ENCODE data around the gene AMT.
"Not testable (repeated sequence)": the region's sequence is repeated elsewhere in the genome, so short reads cannot be mapped to it uniquely, and the experiment has no call there.

The AMT gene

DNA sequence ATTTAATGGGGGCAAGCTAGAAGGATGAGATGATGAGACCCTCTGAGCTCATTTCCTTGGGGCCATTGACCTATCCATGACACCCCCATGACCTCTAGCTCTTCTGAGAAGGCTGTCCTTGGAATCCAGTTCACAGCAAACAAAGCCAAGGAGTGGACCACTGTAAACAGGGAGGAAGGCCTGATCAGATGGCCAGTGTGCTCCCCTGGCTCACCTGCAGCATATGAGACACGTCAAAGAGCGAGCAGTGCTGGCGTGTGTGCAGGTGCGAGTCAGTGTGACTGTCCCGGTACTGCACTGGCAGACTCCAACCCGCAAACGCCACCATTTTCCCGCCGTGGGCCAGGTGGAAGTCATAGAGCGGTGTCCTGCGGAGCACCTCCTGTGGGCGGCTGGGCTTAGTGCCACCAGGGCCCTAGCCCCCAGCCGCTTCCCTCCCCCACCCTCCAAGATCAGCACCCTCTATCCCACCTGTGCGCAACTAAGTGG, 339 bp downstream of the AMT start:
- DNase-seq (ENCODE audit: low spot score): no peak

DNA sequence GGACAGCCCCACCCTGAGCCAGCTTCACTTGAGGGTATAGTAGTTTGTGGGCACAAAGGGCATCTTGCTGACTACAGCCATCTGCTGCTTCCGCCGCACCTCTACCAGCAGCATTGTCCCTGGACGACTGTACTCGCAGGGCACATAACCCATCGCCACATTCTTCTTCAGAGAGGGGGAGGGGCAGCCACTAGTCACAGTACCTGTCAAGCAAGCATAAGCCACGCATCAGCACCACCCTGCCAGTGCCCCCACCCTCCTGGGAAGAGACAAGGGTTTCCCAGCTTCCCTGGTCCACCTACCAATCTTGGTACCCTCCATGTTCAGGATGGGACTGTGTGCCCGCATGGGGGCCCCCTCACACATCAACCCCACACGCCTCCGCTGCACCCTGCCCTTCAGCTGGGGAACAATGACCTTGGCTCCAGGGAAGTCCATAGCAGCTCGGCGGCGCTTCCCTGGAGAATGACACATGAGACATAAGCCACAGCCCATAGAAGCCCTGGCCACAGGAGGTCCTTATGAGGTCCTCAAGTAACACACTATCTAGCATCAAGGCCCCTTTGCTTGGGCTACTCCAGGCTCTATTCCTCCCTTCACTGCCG, 4.7 kb downstream of the AMT start:
- no peak for DNase-seq (ENCODE audit: low spot score)

DNA sequence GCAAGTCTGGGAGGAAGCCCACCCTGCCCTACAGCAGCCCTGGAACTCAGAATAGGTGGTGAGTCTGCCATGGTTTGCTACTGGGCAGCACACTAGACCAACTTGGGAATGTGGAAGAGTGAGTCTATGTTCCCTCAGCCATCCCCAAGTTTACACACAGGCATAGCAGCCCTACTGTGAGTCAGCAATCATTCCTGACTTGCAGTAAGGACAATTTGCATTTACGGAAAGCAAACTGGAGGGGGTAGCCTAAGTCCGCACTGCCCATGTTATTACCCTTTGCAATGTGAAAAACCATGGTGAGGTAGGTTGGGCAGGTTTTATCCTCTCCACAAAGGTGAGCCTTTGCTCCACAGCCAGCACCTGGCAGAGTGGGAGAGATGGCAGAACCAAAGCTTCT, 5.4 kb downstream of the AMT start:
- no peak for DNase-seq (ENCODE audit: low spot score)

DNA sequence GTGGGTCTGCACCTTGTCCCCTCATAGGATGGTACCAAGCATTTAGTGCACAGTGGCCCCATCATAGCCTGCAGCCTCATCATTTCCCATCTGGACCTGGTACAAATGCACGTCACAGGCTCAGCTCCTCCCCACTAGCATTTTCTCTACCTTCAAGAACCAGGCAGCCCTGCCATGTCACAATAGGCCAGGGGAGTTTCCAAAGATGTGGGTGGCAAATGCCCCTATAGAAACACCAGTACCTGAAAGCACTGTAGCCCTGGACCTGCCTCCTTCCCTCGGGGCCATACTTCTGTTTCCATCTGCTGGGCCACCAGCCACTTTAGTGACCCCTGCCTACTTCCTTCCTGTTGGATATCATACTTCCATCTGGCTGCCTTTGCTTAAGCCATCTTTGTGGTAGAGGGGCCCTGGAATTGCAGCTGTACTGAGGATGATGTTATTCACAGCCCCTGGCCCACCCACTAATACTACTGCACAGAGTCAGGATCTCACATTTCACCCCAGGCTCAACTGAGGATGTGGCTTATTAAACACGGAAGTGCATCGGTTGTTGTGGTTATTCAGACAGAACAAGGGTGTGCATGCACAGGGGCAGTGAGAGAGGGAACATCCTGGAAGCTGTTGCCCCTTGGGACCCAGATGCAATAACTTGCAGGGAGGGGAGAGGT, 6.2 kb downstream of the AMT start:
- peak; percentile 69 for DNase-seq (ENCODE audit: low spot score)

DNA sequence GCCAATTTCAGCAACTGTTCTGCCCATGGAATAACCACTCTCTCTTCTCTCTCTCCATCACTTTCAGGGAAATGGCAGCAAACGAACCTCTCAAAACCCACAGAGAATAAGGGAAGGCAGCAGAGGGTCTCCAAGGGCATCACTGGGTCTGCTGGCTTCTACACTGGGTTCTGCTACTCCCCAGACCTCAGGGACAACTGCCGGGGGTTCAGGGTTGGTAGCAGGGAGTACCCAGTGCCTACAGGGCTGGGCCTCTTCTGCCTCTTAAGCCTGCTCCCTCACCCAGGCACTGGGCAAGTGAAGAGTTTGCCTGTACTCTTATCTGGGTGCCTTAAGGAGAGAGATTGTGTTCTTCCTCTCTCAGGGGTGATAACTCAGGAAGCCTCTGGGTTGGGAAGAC, 7.5 kb downstream of the AMT start:
- no peak for DNase-seq (ENCODE audit: low spot score)

DNA sequence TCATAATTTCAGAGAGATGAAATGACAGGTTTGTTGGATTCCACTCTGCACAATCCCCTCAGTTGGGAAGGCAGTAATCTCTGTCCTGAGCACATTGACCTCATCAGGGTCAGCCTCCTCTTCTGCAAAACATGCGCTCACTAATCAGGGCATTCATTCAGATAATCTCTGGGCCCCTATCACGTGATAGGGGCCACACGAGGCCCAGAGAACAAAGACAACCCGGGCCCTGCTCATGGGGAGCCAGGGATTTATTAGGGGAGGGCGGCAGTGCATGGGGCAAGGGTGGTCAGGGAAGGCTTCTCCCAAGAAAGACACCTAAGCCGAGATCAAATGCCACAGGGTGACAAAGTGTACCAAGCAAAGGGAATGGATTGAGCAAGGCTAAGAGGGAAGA, 8.9 kb downstream of the AMT start:
- no peak for DNase-seq (ENCODE audit: low spot score)

DNA sequence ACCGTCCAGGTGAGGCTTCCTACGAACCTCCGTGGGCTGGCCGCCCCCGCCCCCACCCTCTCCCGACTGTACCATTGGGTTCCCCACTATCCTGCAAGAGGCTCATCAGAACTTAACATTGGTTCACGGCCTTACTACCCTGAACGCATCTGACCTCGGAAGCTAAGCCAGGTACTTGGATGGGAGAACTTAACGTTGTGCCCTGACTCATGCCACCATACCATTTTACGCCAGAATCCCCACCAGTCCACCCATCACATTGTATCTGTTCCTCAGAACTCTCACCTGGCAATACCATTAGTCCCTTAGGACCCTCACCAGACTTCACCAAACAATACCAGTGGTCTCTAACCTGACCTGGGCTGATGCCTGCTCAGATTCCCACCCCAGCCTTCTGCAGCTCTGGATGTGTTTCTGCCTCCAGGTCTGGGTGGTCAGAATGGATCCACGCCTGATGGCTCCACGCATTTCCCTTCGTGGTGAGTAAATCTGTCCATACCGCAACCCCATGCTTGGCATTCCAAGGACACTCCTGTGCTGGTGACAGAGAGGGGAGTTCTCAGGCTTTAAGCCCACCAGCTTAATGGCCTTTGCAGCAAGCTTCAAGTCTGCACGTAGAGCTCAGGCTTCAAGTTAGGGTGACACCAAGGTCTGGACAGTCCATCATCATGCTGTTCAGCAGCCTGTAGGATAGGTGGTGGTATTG, 9.5 kb downstream of the AMT start:
- DNase-seq (ENCODE audit: low spot score): no peak

DNA sequence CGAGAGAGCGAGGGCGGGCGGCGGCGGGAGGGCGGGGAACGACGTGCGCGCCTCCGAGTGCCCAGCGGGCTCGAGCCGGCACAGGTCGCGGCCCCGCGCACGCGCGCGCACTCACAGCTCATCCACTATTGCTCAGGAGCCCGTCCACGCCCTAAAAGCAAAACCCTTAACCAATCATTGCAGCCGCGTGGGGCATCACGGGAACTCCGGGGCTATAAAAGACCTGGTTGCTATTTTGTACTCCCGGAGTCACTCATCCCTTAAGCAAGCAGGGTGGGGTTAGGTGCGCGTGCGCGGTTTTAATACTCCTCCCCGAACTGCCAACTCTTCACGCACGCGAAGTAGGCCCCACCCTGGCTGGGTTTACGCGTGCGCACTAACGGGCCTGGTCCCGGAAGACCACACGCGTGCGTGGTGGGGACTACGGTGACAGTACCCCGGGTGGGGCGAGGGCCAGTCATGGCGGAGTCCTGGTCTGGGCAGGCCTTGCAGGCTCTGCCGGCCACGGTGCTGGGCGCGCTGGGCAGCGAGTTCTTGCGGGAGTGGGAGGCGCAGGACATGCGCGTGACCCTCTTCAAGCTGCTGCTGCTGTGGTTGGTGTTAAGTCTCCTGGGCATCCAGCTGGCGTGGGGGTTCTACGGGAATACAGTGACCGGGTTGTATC, 10.2 kb downstream of the AMT start, which contains the start of the genes RHOA and TCTA:
RHOA (minus strand) TSS at position 9 of the 664 bp plus-strand sequence. CDS start 36,387 bp downstream, outside the sequence.
TCTA (plus strand) TSS at position 456 of the 664 bp plus-strand sequence; CDS start at position 460, 4 bp downstream.
- DNase-seq (ENCODE audit: low spot score): peak; percentile 100

DNA sequence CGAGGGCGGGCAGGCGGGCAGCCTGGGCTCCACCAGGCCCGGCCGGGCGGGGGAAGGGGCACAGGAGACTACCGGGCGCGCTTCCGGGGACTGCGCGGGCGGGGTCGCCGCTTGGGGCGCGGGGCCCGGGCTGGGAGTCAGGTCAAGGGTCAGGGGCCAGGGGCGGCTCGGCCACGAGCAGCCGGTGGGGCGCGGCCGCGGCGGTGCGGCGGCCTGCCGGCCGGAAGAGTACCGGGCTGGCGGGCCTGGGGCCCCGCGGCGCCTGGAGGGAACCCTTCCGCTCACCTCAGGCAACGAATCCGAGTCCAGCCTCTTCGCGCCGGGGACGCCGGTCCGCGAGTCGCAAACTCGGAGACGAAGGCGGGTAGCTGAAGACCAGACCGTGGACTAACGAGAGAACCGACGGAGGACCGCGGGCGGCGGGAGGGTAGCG, 10.7 kb downstream of the AMT start:
- DNase-seq (ENCODE audit: low spot score): peak; percentile 34

DNA sequence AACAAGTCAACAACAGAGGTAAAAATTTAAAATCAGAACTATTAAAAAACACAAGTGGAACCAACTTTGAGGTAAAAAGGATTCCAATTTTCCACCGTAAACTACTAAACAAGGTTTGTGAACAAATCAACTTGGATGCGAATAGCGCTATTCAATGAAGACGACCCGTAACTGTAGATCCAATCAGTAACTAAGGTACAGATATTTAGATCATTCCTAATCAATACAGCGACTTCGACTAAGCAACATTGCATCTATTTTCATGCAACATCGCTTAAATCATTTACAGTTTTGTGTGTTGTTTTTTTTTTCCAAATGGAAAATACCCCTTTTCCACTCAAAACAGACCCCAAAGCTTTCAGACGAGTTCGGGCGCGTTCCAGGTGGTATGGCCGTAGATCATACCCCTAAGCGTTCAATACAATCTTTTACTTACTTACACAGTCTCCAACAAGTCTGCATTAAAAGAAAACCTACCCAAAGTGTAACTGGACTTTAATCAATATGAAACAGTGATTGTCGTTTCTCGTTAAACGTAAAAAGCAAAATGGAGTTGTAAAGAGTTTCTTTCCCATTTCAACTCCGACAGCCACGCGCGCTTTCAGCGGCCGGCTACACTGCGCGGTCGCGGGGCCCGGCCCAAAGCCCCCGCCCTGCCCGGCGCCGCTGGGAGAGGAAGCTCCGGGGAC, 11.3 kb downstream of the AMT start:
- DNase-seq (ENCODE audit: low spot score): no peak

DNA sequence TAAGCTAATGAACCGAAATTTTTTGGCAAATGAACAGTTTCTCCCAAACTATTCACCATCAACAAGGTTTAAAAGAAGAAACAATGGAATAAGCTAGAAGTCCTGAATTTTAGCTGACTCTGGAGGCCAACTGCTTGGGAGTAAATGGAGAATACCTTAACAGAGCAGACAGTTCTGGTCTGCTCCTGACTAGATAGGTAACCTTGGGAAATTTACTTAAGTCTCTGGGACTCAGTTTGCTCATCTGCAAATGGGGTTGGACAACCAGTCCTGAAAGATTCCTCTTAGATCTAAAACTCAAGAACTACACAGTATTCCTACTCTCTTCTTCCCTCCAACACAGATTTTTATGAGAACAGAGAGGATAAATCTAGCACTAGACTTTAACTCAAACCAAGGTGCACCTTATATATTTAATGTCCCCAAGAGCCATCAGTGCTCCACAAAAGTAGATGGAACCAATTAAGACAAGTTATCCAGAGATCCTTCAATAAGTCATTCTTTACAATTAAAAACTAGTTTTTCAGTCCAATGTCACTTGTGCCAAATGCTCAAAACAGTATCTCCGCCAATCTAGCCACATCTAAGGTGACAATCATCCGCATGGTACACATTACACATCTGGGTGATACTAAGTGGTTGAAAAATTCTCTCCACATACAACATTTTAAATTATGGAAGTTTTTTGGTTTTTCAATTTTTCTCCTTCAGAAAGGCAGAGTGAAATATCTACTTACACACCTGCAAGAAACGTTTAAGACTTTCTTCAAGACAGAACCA, 12.0 kb downstream of the AMT start:
- DNase-seq (ENCODE audit: low spot score): peak; percentile 12

DNA sequence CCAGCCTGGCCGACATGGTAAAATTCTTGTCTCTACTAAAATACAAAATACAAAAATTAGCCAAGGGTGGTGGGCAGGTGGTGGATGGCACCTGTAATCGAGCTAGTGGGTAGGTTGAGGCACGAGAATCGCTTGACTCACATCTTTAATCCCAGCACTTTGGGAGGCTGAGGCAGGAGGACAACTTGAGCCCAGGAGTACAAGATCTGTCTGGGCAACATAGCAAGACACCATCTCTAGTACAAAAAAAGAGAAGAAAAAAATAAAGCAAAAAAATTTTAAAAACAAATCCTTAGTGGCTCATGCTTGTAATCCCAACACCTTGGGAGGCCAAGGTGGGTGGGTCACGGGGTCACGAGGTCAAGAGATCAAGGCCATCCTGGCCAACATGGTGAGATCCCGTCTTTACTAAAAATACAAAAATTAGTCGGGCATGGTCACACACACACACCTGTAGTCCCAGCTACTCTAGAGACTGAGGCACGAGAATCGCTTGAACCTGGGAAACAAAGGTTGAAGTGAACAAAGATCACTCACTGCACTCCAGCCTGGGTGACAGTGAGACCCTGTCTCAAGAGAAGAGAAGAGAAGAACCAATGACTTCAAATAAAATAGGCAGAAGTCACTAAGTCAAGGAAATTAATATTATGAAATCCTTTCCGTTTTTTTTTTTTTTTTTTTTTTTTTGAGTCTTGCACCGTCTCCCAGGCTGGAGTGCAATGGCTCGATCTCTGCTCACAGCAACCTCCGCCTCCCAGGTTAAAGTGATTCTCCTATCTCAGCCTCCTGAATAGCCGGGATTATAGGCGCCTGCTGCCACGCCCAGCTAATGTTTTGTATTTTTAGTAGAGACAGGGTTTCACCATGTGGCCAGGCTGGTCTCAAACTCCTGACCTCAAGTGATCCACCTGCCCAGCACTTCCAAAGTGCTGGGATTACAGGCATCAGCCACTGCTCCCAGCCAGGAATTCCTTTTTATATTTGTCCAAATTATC, 15.4 kb downstream of the AMT start:
- DNase-seq (ENCODE audit: low spot score): no peak

DNA sequence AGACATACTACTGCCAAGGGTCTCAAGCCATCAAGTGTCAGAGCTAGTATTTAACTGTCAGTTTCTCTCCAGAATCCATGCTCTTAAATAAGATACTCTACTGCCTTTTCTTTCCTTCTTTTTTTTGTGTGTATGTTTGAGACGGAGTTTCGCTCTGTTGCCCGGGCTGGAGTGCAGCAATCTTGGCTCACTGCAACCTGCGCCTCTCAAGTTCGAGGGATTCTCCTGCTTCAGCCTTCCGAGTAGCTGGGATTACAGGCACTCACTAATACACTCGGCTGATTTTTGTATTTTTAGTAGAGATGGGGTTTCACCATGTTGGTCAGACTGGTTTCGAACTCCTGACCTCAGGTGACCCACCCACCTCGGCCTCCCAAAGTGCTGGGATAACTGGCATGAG, 16.7 kb downstream of the AMT start:
- not testable (repeated sequence) for DNase-seq (ENCODE audit: low spot score)

DNA sequence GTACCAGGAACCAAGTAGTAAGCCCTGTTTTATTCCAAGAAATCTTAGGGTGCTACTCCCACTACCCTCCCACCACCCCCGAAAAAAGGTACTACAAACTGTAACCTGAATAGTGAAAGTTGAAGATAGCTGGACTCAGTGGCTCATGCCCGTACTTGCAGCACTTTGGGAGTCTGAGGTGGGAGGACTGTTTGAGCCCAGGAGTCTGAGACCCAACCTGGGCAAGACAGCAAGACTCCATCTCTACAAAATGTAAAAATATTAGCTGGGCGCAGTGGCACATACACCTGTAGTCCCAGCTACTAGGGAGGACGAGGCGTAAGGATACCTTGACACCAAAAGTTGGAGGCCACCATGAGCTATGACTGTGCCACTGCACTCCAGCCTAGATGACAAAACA, 18.4 kb downstream of the AMT start:
- DNase-seq (ENCODE audit: low spot score): no peak

DNA sequence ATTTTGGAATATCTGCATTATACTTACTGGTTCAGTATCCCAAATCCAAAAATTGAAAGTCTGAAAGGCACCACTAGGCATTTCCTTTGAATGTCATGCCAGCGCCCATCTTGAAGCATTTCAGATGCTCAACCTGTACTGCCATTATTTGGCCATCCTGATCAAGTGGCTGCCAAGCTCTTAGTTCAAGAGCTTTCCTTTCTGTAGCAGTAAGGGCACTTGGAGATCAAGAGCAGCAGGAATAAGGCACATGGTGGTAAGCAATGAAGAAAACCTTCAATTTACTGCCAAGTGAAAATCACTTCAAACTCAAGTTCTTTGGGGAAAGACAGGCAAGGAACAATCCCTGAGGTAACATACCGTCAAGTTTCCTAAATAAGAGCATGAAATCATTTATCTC, 20.5 kb downstream of the AMT start:
- no peak for DNase-seq (ENCODE audit: low spot score)

DNA sequence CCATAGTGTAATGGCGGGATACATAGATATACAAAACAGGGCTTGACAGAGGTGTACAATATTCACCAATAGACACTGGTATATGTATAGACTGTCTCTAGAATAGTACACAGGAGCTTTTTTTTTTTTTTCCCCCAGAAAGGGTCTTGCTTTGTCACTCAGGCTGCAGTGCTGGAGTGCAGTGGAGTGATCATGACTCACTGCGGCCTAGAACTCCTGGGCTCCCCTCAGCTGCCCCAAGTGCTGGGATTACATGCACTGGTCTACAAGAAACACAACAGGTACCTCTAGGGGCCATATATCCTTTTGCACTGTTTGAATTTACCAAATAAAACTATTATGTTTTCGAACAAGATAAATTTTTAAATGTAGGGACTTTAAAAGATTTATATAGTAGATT, 22.8 kb downstream of the AMT start:
- no peak for DNase-seq (ENCODE audit: low spot score)

DNA sequence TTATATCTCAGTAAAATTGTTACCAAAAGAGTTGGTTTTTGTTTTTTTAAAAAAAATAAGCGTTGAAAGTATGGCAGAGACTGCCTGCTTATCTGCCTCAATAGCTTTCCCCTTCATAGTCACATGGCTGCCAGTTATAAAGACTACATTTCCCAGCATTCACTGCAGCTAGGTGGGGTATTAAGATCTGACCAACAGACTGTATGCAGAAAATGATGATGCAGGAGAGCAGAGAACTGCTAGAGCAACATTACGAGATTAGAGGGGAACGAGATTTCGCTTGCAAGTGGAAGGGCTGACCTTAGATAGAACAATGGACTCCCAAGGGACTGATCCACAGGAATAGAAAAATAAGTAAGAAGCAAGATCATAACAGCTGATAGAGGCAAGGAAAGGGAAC, 24.8 kb downstream of the AMT start:
- DNase-seq (ENCODE audit: low spot score): no peak

DNA sequence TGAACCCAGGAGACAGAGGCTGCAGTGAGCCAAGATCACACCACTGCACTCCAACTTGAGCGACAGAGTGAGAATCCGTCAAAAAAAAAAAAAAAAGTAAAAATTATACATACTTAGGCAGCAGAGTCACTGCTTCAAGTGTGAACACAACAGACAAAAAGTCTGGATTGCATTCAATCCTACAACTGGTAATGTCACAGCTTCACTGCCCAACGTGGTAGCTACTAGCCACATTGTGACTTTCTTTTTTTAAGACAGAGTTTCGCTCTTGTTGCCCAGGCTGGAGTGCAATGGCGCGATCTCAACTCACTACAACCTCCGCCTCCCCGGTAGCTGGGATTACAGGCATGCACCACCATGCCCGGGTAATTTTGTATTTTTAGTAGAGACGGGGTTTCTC, 31.0 kb downstream of the AMT start:
- DNase-seq (ENCODE audit: low spot score): not testable (repeated sequence)

DNA sequence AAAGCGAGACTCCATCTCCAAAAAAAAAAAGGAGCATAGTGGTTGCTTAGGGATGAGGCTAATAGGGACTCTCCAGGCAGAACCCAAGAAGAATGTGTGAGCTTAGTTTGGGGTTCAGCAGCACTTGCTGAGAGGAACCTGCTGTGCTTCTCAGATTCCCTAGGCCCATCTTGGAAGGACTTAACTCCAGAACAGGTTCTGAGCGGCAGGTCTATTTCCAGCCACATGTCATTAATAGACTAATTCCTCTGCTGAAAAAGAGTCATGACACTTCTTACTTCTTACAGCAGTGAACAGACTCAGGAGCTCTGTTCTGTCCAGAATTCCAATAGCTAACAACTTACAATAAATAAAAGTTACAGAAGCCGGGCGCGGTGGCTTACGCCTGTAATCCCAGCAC, 33.0 kb downstream of the AMT start:
- DNase-seq (ENCODE audit: low spot score): no peak

DNA sequence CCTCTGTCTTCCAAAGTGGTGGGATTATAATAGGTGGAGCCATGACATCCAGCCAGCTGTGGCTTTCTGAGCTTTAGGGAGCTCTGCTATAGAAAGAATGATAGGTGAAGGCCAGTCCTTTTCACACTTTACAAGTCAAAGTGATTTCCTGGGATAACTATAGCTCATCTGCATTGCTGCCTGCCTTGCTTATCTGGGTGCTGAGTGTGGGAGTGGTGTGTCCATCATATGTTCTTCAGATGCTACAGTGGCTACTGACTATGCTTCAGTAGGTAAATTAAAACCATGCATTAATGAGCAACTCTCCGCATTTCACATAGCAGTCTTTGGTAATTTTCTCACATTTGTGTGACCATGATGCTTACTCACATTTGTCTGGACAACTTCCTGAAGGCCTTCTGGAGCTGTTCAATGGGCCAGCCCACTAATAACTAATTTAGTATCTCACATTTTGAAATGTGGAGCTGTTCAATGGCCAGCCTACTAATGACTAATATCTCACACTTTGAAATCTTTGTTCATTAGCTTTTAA, 33.9 kb downstream of the AMT start:
- no peak for DNase-seq (ENCODE audit: low spot score)
